ENCODE results near the gene HLCS.

HLCS gene

DNA sequence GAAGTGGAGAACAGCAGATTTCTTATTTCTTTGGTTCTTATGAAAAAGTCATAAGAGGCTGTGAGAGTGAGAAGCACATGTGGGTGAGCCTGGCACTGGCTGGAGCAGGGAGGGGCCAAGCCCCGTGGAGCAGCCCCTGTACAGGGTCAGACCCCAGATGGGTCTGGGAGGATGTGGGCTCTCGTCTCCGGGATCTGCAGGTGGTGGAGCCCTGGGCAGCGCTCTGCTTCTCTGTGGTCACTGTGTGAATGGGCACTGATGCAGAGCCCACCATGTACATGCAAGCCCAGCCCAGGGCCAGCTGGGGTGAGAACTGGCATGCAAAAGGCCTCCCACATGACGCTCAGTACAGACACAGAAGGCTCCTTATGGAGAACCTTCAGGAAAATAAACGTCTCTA, 200.0 kb downstream of the HLCS start:
- DNase-seq = no peak

- DNase-seq = no peak
Observed at GRCh38 chr21:36765229-36765628, 201.2 kb downstream of the HLCS start.

DNA sequence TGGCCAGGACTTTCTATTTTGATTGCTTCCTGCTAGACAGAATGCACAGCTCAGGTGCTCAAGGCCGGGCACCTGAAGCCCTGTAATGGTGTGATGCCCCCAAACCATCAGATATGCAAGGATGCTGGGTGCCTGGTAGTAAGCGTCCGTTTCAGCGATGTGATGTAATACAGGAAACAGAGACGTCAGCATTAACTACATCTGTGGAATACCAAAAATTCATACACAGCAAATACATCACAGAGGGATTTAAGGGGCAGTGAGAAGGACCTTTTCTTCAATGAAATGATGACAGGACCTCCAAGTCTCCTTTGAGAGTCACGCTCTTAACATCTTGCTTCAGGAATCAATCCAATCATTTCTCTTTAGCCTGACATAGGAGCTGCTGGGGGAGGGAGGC, 203.2 kb downstream of the HLCS start:
- no peak for DNase-seq

DNA sequence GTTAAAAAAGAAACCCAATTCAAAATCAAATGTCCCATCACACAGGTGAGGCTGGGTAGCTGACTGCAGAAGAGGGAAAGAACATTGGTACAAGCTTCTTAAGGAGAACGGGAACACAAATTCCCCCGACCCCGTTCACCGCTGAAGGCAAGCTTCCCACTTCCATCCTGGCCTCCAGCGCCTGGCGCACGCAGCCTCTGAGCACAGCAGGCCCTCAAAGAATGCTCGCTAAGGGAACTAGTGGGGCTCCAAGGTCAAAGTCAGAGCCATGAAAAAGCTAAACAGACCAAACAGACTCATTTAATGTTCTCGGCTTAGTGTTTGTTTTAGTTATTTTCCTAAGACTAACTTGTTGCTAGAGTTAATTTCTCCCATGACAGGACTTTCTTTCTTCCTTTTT, 203.8 kb downstream of the HLCS start:
- no peak for DNase-seq

DNA sequence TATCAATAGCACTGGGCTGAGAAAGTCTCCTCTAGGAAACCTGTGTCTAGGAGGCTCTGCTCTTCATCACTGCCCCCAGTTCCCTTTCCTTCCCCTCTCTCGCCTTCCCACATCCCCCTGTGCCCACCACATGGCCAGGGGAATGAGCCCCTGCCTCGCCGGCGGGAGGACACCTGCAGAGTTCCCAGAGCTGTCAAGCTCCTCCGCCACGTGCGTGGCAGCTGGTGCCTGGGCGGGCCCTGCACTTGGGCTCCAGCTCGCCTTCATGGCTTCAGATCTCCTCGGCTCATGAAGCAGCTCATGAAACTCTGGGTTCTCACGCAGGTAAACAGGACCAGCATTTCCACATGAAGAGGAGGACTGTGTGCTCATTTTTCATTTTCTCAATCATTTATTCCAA, 204.8 kb downstream of the HLCS start:
- DNase-seq = no peak

DNA sequence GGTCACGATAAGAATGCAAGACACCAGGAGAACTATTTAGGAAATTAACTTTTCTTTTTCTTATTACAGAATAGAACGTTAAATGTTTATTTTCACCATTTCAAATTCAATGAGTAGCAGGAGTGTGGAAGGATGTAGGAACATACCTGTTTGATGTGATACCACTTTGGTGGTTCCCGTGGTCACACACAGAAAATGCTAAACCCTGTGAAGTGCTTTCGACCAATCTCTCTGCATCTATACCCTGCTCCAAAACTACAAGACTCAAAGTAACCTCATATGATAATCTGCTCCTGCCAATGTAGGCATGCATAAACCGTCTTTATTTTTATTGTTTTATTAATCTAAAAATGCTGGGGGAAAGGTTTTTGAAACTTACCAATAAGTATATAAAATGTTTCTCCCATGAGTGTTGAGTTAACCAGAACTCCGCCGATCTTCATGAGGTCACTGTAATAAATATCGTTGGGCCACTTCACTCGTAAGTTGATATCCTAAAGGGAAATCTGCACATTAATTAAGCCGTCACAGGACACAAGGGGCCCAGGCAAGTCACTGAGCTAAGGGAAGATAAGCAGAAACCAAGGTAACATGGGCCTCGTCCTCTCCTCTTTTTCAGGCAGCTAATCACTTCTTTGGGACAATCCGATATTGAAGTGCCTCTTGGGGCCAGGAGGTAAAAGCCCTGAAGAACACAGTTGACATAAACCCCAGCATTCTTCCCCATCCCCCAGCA, 207.0 kb downstream of the HLCS start:
- no peak for DNase-seq

GRCh38 chr21:36757196-36757595, 209.3 kb downstream of the HLCS start:
- DNase-seq = no peak

DNA sequence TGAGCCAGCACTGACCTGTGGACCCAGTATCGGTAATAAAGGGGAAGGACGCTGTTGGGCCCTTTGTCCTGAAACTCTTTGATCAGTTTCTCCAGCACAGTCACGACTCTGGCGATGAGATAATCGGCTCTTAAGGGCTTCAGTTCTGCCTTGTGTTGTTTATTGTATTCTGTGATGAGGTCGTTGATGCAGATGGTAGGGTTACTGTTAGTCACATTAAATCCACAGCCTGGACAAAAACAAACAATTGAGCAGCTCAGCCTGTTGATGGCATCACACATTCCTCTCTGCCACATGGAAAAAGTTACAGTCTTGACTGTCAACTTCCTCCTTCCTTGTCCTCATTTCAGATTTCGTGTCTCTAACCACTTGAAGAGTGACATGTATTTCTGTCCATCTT, 209.9 kb downstream of the HLCS start:
- DNase-seq = no peak

DNA sequence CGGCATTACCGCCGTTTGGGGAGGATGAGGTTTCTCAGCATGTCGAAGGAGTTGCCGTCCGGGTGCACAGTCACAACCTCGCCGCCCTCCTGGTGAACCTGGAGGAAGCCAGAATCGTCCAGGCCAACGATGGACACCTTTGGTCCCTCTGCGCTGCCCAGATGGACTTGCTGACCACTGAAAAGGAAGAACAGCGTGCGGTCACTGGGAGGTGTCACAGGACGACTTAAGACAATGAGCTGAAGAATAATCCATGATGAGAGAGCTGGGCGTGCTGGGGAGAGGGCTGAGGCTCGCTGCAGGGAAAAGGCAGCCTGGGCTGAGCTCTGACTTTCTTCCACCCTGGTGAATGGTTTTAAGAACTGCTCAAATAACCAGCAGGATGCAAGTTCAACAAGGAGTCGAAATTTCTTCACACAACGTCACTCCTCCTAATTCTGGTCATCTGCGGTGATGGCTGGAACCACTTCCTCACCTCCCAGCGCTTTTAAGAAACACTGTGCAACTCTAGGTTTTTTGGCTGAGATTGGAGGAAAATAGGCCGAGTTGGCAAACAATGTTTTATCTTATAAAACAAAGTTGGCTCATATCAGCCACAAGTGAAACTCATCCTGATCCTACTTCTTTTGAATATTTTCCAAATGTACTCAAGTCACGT, 212.1 kb downstream of the HLCS start:
- no peak for DNase-seq

GRCh38 chr21:36753556-36753955, 212.9 kb downstream of the HLCS start:
- DNase-seq = no peak

GRCh38 chr21:36751383-36751782, 215.1 kb downstream of the HLCS start:
- DNase-seq = no peak

DNA sequence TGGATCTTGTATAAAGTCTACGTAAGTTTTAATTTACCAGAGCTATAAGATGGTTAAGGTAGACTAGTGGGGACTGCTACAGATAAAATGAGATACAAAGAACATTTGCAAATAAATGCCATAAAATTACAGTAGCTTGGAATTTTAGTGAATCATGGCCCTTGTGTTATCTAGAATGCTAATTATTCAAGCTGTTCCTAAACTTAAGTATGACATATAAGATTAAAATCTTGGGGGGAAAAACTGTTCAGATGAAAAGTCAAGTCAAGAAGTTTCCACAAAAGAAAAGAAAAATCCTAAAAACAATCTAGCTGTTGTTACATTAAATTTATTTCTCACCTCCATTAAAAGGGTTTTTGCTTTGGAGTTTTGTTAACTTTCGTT, 215.9 kb downstream of the HLCS start:
- DNase-seq = no peak

GRCh38 chr21:36749935-36750575, 216.4 kb downstream of the HLCS start:
- no peak for DNase-seq

- no peak for DNase-seq
Observed at GRCh38 chr21:36747815-36748383, 218.6 kb downstream of the HLCS start.

GRCh38 chr21:36747041-36747814, 219.2 kb downstream of the HLCS start:
- DNase-seq = no peak

DNA sequence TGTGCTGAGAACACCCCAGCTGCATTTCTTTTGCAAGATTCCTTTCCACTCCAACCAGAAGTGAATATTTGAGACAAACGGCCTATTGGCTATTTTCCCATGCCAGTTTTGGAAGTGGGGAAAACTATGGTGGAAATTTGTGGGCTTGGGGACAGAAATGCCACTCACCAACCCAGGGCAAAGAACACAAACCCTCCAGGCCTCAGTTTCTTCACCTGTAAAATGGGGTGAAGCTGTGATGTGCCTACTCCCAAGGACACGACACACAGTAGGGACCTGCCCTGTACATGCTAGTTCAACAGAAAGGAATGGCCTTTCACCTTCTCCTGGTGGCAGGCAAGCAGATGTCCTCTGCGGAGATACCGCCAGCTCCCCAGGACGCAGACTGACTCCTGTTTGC, 221.0 kb downstream of the HLCS start:
- DNase-seq = no peak

DNA sequence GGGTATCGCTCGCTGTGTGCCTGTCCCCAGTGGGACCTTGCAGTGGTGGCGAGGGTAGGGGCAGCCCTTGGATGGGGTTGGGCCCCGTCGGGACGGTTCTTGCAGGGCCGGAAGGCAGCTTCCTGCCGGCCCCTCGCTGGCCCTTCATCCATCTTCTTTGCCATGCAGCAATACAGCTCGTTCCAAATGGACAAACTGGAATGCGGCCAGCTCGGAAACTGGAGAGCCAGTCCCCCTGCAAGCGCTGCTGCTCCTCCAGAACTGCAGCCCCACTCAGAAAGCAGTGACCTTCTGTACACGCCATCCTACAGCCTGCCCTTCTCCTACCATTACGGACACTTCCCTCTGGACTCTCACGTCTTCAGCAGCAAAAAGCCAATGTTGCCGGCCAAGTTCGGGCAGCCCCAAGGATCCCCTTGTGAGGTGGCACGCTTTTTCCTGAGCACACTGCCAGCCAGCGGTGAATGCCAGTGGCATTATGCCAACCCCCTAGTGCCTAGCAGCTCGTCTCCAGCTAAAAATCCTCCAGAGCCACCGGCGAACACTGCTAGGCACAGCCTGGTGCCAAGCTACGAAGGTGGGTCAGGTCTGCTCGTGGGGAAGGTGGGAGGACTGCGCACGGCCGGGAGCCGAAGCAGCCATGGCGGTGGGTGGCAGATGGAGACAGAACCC, 221.8 kb downstream of the HLCS start:
- DNase-seq = no peak

DNA sequence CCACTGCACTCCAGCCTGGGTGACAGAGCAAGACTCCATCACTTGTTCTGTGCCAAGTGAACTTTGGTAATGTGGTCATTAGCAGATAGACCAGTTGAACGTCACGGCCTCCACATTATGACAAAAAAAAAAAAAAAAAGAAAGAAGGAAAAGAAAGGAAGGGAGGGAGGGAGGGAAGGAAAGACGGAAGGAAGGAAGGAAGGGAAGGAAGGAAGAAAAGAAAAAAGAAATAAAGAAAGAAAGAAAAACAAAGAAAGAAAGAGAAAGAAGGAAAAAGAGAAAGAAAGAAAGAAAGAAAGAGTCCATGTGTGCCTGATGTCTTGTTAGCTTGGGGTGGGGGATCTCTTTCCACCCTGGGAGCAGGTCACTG, 222.3 kb downstream of the HLCS start:
- no peak for DNase-seq

DNA sequence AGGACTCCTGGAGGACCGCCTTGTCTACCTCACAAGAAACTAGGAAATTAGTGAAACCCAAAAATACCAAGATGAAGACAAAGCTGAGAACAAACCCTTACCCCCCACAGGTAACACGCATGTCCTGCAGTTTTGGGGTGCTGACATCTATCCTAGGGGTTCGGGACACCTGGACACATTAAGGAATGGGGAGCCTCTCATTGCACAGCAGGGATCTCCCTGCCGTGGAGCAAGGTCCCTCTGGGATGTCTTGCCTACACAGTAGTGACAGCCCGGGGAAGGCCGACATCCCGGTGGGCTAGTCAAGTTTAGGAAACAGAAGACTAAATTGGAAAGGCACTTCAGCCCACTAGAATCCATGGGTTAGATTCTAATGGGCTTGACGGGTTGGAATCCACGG, 223.0 kb downstream of the HLCS start:
- no peak for DNase-seq

DNA sequence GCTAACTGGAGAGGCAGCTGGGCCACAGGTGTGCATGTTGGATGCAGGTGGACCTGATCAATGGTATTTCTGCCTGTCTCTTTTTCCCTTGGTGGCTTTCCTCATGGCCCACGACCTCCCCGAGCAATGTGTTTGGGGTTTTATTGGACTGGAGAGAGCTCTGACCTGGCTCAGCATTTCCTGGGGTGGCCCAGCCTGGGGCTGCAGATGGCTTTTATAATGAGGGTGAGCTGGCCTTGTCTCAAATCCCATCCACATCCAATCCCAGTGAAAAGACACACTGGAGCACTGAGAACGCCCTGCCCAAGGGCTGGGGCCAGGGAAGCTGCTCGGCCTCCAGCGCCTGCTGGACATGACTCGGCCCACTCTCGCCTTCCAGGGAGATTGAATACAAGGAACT, 223.5 kb downstream of the HLCS start:
- no peak for DNase-seq

GRCh38 chr21:36741506-36741905, 225.0 kb downstream of the HLCS start:
- no peak for DNase-seq

DNA sequence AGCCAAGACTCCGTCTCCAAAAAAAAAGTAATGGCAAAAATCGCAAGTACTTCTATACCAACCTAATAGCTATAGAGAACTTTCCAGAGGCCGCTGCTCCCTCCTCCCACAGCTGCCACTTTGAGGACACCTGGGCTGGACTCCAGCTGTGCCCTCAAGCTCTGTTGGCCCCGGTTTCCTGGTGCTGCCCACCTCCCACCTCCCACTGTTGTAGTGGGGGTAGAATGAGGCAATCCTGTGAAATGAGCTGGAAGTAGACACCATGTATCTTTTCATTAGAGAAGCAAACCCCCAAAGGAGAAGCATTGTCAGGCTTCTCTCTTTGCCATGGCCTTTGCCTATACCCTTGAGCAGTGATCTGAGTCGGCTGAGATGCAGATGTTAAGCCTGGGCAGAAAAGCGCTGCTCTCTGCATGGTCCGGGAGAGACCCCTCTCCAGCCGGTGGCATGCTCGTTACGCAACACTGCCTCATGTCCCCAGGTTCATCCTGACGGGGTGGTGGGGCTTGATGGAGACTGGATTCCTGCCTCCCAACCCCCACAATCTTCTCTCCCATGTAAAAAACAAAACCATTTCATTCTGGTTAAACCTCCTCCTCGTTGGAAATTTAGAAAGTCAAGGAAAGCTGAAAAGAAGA, 227.9 kb downstream of the HLCS start:
- no peak for DNase-seq
